ENCODE results near the gene PML.

The PML gene

DNA sequence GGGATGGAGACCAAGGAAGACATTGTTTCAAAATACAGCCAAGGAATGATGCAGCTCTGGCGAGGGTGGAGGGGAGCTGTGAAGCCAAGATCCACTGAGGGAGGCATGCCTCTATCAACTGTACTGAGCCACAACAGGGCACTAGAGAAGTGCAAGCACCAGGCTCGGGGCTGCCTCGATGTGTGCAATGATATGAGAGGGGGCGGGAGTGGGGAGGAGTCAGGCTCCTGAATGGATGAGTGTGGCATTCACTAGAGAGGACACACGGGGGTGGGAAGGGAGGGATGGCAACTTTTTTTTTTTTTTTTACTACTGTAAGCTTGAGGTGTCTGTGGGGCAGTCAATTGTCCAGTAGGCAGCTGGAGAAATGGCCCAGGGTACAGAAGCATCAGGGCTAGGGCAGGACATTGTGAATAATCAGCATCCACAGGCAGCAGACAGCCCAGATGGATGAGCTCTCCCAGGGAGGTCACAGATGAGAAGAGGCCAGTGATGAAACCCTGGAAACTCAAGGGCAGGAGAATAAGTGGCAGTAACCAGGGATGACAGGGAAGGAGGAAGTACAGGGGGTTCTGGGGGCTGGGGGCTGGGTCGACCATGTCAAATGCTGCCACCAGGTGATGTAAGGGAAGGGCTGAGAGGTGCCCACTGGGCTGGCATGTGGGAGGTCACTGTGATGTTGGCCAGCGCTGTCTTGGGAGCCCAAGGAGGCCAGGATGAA is 8.3 kb upstream of the PML start:
- peak overlapping the region; percentile 41 for H3K27ac ChIP-seq (ENCODE audit: low read depth, low read length, severe bottlenecking)

DNA sequence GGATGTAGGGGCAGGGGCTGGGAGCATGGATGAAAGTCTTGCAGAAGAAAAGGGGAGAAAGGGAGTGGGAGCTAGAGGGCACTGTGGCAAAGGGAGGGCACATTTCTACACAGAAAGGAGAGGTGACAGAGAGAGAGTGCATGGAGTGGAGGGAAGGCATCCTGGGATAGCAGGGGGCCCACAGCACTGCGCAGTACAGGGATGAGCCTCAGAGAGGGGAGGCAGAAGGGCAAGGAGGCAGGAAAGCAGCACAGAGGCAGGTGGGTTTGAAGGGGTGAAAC is 7.8 kb upstream of the PML start:
- Histone ChIP-seq H3K27ac (ENCODE audit: low read depth, low read length, severe bottlenecking) (no peak overlapping the region), H3K36me3 (ENCODE audit: control insufficient read depth, insufficient read depth, low read length) (no peaks in the 10 kb centered on the region), H3K9me3 (ENCODE audit: control insufficient read depth, low read length) (no peaks in the 10 kb centered on the region), H3K4me3 (ENCODE audit: extremely low read depth, insufficient read depth, low read length, poor library complexity, severe bottlenecking) (no peak overlapping the region), H3K4me1 (ENCODE audit: control insufficient read depth, insufficient read depth, low read length, poor library complexity, severe bottlenecking) (peaks cover 31% of the 10 kb centered on the region)
- WGBS, 2 experiments (ENCODE audit: insufficient coverage in 2 of 2): 86 to 92% methylated on average over 1 of the region's 1 CpG

More for the DNA sequence above, 8.3 kb upstream of the PML start:
- WGBS, 2 experiments (ENCODE audit: insufficient coverage in 2 of 2): 71 to 74% methylated on average over 5 of the region's 7 CpGs
- no peaks in the 10 kb centered on the region for H3K9me3 ChIP-seq (ENCODE audit: control insufficient read depth, low read length)
- no peak overlapping the region for H3K4me3 ChIP-seq (ENCODE audit: extremely low read depth, insufficient read depth, low read length, poor library complexity, severe bottlenecking)
- peaks cover 26% of the 10 kb centered on the region for H3K4me1 ChIP-seq (ENCODE audit: control insufficient read depth, insufficient read depth, low read length, poor library complexity, severe bottlenecking)
- H3K36me3 ChIP-seq (ENCODE audit: control insufficient read depth, insufficient read depth, low read length): no peaks in the 10 kb centered on the region

DNA sequence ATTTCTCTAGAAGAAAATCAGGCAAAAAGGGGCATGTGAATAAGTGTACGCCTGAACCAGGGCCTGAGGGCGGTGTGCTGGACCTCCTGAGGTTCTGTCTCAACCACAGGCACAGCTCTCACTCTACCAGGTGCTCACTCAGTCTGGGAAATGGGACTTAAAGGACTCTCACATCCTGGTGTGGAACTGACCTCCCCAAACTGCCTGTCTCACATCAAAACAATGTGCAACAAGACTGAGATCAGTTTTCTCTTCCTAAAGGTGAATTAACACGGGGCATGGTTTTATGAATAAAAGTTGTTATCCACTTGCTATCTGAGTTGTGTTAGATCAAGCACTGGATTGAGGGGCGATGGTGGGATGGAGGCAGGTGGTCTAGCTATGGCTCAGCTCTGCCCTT is 7.3 kb upstream of the PML start:
- Histone ChIP-seq H3K27ac (ENCODE audit: low read depth, low read length, severe bottlenecking) (no peak overlapping the region), H3K4me3 (ENCODE audit: extremely low read depth, insufficient read depth, low read length, poor library complexity, severe bottlenecking) (no peak overlapping the region), H3K9me3 (ENCODE audit: control insufficient read depth, low read length) (no peaks in the 10 kb centered on the region), H3K4me1 (ENCODE audit: control insufficient read depth, insufficient read depth, low read length, poor library complexity, severe bottlenecking) (peaks cover 31% of the 10 kb centered on the region), H3K36me3 (ENCODE audit: control insufficient read depth, insufficient read depth, low read length) (no peaks in the 10 kb centered on the region)
- 85 to 96% methylated on average over 2 to 3 of the region's 4 CpGs for WGBS, 2 experiments (ENCODE audit: insufficient coverage in 2 of 2)

DNA sequence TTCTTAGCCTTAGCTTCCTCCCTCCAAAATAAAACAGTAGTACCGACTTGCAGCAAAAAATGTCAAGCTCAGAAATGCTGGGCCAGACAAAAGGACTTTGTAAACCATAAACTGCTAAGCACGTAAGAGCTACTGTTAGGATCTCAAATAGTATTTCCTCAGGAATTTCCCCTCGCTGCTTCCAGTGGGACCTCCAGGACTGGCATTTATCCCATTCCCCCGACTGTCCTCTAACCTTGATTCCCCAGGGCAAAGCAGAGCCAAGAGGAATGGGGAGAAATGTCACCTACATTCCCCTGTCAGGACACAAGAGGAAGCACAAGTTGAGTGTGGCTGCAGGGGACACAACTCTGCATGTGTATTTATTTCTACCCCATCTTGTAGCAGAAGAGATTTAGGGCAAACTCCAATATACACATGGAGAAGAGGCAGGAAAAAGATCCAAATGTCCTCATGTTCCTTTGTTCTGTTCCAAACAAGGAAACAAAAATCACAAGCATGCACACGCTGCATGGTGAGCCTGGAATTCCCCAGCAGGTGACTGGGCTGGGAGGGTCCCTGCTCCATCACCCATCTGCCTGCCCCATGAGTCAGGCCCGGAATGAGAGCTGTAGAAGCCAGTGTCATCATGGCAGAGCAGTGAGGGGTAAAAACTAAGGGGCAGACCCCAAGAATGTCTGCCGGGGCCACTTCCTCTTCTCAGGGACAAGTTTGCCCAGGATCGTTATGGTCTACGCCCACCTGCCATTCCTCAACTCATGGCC is 6.7 kb upstream of the PML start:
- 83 to 89% methylated on average over 5 to 8 of the region's 9 CpGs for WGBS, 2 experiments (ENCODE audit: insufficient coverage in 2 of 2)
- Histone ChIP-seq H3K4me3 (ENCODE audit: extremely low read depth, insufficient read depth, low read length, poor library complexity, severe bottlenecking) (no peak overlapping the region), H3K36me3 (ENCODE audit: control insufficient read depth, insufficient read depth, low read length) (no peaks in the 10 kb centered on the region), H3K9me3 (ENCODE audit: control insufficient read depth, low read length) (no peaks in the 10 kb centered on the region), H3K4me1 (ENCODE audit: control insufficient read depth, insufficient read depth, low read length, poor library complexity, severe bottlenecking) (peaks cover 31% of the 10 kb centered on the region), H3K27ac (ENCODE audit: low read depth, low read length, severe bottlenecking) (no peak overlapping the region)

DNA sequence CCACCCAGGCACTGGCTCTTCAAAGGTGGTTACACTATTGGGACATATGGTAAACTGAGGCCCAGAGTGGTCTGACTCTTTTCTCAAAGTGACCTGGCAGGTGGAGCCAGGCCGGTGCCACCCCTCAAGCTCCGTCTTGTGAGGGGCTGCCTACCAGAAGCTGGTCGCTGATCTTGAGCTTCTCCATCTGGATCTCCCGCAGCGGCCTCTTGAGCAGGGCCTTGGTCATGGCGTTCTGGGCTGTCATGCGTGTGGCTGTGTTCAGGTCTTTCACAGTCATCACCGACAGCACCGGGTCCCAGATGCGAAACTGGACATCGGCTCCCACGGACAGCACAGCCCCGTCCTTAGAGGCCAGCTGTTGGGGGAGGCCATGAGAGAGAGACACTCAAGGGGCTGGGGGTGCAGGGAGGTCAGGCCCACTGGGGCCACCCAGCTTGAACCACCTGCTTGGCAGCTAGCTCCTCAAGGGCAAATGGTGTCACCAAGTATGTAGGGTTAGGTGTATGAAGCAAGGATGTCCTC is 6.0 kb upstream of the PML start:
- Histone ChIP-seq H3K27ac (ENCODE audit: low read depth, low read length, severe bottlenecking) (no peak overlapping the region), H3K9me3 (ENCODE audit: control insufficient read depth, low read length) (no peaks in the 10 kb centered on the region)
- WGBS, 2 experiments (ENCODE audit: insufficient coverage in 2 of 2): 95 to 98% methylated on average over 13 of the region's 13 CpGs

DNA sequence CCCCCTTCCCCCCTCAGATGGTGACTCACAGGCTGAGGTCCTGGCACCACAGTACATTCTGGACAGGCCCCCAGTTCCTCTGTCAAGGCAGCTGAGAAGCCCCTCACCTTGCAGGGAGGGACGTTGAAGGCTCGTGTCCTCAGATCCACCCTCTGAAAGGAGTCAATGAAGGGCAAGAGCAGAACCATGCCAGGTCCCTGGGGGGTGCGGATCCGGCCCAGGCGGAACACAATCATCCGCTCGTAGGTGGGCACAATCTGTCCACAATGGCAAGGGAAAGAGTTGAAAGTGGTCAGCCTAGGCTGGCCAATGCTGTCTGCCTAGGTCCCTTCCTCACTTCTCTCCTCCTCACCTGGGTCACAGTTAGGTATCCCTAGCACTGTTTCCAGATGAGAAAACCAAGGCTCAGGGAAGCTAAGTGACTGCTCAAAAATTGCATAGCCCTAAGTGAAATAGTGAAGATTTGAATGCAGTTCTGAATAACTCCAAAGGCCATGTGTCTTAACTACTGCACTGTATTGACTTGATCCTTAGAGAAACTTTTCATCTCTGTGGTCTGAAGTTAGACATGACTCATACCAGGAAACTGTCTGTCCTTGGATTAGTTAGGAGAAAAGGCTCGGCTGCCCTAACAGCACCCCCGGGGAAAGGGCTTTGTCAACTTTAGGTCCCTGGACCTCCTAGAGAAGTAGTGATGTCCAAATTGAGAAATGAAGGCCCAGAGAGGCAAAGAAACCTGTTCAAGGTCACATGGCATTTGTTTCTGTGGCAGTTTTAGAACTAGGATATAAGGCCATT is 5.3 kb upstream of the PML start:
- 88% methylated on average over 8 to 9 of the region's 9 CpGs for WGBS, 2 experiments (ENCODE audit: insufficient coverage in 2 of 2)
- Histone ChIP-seq H3K9me3 (ENCODE audit: control insufficient read depth, low read length) (no peaks in the 10 kb centered on the region), H3K4me3 (ENCODE audit: extremely low read depth, insufficient read depth, low read length, poor library complexity, severe bottlenecking) (no peak overlapping the region), H3K4me1 (ENCODE audit: control insufficient read depth, insufficient read depth, low read length, poor library complexity, severe bottlenecking) (peaks cover 31% of the 10 kb centered on the region), H3K36me3 (ENCODE audit: control insufficient read depth, insufficient read depth, low read length) (no peaks in the 10 kb centered on the region), H3K27ac (ENCODE audit: low read depth, low read length, severe bottlenecking) (no peak overlapping the region)

More for the DNA sequence above, 6.0 kb upstream of the PML start:
- H3K36me3 ChIP-seq (ENCODE audit: control insufficient read depth, insufficient read depth, low read length): no peaks in the 10 kb centered on the region
- H3K4me1 ChIP-seq (ENCODE audit: control insufficient read depth, insufficient read depth, low read length, poor library complexity, severe bottlenecking): peaks cover 31% of the 10 kb centered on the region
- H3K4me3 ChIP-seq (ENCODE audit: extremely low read depth, insufficient read depth, low read length, poor library complexity, severe bottlenecking): no peak overlapping the region

DNA sequence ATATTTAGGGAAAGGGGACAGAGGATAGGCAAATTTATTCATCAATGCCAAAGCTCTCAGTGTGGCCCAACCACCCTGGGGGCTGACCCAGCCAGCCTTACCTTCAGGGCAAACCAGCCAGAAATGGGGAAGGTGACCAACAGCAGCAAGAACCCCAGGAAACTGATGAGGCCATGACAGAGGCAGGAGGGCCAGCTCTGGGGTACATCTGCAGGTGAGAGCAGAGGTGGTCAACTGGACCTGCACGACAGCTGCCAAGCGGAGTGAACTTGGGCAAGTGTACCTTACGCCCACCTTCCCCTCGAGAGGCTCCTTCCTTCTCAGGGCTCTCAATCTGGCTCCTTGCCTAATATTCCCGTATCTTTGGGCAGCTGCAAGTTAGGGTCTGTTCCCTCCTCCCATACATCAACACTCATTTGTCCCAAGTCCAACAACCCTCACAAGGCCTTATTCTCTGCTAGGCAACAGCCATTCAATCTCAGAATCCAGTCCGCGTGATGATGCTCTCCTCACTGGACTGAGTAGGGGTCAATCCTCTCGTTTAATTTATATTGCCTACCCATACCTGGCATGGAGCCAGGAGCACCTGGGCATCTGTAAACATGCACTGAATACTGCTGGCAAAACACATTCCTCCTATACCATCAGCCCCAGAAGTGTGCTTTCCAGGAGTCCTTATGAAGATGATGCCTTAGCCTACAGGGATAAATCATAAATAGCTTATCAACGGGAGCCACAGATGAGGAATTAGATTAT is 4.1 kb upstream of the PML start:
- H3K36me3 ChIP-seq (ENCODE audit: control insufficient read depth, insufficient read depth, low read length): no peaks in the 10 kb centered on the region
- peaks cover 31% of the 10 kb centered on the region for H3K4me1 ChIP-seq (ENCODE audit: control insufficient read depth, insufficient read depth, low read length, poor library complexity, severe bottlenecking)
- H3K27ac ChIP-seq (ENCODE audit: low read depth, low read length, severe bottlenecking): no peak overlapping the region
- H3K9me3 ChIP-seq (ENCODE audit: control insufficient read depth, low read length): no peaks in the 10 kb centered on the region
- no peak overlapping the region for H3K4me3 ChIP-seq (ENCODE audit: extremely low read depth, insufficient read depth, low read length, poor library complexity, severe bottlenecking)
- 91 to 92% methylated on average over 8 of the region's 9 CpGs for WGBS, 2 experiments (ENCODE audit: insufficient coverage in 2 of 2)

DNA sequence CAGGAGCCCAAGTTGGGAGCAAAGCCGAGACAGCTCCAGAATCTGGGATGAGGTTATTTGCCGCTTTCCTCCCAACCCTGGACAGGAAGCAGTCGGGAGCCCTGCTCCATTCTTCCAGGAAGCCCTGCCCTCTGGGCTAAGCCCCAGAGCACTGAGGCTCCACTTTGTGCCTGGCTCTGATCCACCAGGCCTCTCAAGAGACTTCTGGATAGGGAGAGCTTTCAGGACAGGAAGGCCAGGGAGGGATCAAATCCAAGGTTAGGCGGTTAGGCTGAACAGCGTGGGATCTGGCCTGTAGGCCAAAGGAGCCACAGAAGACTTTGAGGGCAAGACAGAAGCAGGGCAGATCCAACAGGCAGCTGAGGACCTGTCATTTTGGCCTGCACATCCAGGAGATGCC is 3.3 kb upstream of the PML start:
- H3K9me3 ChIP-seq (ENCODE audit: control insufficient read depth, low read length): no peaks in the 10 kb centered on the region
- peaks cover 33% of the 10 kb centered on the region for H3K4me1 ChIP-seq (ENCODE audit: control insufficient read depth, insufficient read depth, low read length, poor library complexity, severe bottlenecking)
- 81 to 88% methylated on average over 5 of the region's 5 CpGs for WGBS, 2 experiments (ENCODE audit: insufficient coverage in 2 of 2)

DNA sequence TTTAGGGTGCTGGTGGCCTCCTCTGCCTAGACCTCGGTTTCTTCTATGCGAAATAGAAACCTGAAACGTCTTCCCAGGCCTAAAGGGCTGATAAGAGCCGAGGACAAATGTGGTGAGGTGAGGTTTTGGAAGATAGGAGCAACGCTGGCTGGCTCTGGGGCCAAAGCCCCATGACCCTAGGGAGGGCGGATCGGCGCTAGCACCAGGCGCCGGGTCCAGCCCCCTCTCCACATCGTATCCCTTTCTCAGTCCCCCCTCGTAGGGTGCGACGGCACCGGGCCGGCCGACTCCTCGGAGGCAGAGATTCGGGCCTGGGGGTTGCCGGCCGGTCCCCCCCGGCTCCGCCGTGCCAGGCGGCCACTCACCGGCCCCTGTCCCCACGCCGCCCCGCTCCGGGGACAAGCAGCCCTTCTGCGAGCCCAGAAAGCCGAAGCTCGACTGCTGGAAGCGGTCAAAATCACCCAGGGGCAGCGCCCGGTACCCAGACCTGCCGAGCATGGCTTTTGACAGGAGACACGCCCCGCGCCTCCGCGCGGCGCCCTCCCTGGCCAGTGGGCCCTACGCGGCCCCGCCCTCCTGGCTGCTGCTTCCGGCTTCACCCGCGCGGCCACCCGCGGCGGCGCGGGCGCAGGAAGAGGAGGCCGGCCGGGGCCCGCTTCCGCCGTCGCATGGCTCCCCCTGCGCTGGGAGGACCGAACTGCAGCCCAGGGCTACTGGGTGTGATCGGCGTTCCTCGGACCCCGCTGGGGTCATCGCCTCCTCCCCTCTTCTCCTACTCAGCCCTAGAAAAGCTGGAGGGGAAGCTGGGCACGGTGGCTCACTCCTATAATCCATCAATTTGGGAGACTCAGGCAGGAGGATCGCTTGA is 2.6 kb upstream of the PML start, which contains the start of gene STOML1:
Gene STOML1 (minus strand): TSS at position 570 of the 868 bp plus-strand sequence. CDS start 72 bp downstream, at position 498.
- Histone ChIP-seq H3K4me3 (ENCODE audit: extremely low read depth, insufficient read depth, low read length, poor library complexity, severe bottlenecking) (peak within 1 kb of the TSS; percentile 72), H3K4me1 (ENCODE audit: control insufficient read depth, insufficient read depth, low read length, poor library complexity, severe bottlenecking) (peaks cover 33% of the 10 kb centered on the region), H3K27ac (ENCODE audit: low read depth, low read length, severe bottlenecking) (no peak within 1 kb of the TSS), H3K9me3 (ENCODE audit: control insufficient read depth, low read length) (no peaks in the 10 kb centered on the region), H3K36me3 (ENCODE audit: control insufficient read depth, insufficient read depth, low read length) (no peaks in the 10 kb centered on the region)
- 1 to 2% methylated on average over 25 to 47 of the region's 72 CpGs for WGBS, 2 experiments (ENCODE audit: insufficient coverage in 2 of 2)

More for the DNA sequence above, 3.3 kb upstream of the PML start:
- no peaks in the 10 kb centered on the region for H3K36me3 ChIP-seq (ENCODE audit: control insufficient read depth, insufficient read depth, low read length)
- peak overlapping the region; percentile 72 for H3K4me3 ChIP-seq (ENCODE audit: extremely low read depth, insufficient read depth, low read length, poor library complexity, severe bottlenecking)
- H3K27ac ChIP-seq (ENCODE audit: low read depth, low read length, severe bottlenecking): no peak overlapping the region
